HG02981 (cell line): Measurements from ENCODE around the gene MFSD2A.
A peak's percentile ranks its signal among the peaks of the same experiment; 100 is the strongest.
"Not testable (repeated sequence)": the region's sequence is repeated elsewhere in the genome, so short reads cannot be mapped to it uniquely, and the experiment has no call there.

Experiments
- ATAC-seq: cut with Tn5 transposase; IDR thresholded peaks from one replicate; pipeline ENCODE4 v1.9.1; 2021; ENCODE audit warnings: mild to moderate bottlenecking, moderate library complexity; ENCODE audit not compliant: unreplicated experiment

MFSD2A gene

DNA sequence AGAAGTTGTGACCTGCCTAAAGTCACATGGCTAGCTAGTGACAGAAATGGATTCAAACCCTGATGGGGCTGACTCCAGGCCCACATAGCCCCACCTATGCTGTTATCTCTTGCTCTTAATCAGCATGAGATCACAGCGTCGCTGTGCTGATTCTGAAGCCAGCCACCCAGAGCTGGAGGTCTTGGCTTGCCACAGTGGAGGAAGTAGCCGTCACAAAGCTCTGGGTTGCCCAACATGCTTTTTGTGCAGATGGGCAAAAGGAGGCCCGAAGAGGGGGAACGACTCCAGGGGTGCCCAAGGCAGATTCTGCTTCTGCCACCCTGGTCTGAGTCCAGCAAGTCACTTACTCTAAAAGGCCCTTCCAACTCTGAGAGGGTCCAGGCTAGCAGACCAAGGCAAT lies 14.7 kb upstream of the MFSD2A start:
- ATAC-seq: no peak

- ATAC-seq: no peak
Observed at GRCh38 chr1:39940980-39941871, 13.7 kb upstream of the MFSD2A start.

DNA sequence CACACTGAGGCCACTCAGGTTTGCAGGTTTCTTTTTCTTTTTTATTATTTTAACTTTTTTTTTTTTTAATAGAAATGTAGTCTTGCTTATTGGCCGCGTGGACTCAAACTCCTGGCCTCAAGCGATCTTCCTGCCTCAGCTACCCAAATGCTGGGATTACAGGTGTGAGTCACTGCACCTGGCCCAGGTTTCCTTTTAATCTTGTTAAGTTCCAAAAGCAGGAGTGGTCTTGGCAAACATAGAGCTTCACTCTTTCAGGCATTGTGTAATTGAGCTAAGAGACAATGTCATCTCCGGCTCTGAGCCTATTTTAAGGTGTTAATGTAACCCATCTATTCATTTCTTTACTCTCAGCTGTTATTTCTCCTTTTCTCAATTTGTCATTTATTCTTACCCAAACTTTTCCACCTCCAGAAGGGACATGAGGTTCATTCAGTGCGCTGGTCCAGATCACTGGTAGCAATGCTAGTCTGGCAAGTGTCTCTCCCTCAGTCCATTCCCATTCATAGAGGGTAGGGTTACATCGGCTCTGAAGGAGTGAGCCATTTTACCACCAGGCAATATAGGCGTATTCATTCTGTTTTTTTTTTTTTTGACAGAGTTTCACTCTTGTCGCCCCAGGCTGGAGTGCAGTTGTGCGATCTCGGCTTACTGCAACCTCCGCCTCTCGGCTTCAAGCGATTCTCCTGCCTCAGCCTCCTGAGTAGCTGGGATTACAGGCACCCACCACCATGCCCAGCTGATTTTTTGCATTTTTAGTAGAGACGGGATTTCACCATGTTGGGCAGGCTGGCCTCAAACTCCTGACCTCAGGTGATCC lies 11.3 kb upstream of the MFSD2A start:
- ATAC-seq: no peak

GRCh38 chr1:39944410-39945112 lies 10.4 kb upstream of the MFSD2A start:
- ATAC-seq: no peak

DNA sequence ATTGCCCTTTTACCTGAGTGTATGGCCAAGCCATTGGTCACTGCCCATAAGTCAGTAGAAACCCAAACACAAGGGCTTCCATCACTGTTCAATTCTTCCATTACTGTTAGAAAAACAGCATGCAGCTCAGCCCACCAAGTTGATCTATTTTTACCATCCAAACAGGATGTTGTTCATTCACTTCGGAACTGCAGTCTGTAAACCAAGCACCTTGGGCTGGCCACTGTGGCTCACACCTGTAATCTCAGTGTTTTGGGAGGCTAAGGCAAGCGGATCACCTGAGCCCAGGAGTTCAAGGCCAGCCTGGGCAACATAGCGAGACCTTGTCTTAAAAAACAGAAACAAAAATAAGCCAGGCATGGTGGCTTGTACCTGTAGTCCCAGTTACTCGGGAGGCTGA lies 8.7 kb upstream of the MFSD2A start:
- ATAC-seq: no peak

DNA sequence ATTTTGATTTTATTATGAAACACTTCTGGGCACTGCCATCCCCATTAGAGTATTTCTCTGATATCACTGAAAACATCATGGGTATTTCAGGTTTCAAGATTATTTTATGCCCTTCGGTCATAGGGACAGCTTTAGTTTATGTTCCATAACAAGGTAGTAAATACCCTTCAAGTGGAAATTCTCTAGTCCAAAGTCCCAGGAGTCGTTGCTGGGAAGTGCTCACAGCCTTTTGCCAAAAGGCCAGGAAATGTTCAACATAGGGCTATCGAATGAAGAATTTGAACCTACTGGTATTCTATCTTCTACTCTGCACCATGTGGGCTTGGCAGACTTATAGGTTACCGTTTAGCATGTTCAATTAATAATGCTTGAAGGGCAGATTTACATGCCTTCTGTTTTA lies 7.7 kb upstream of the MFSD2A start:
- no peak for ATAC-seq

DNA sequence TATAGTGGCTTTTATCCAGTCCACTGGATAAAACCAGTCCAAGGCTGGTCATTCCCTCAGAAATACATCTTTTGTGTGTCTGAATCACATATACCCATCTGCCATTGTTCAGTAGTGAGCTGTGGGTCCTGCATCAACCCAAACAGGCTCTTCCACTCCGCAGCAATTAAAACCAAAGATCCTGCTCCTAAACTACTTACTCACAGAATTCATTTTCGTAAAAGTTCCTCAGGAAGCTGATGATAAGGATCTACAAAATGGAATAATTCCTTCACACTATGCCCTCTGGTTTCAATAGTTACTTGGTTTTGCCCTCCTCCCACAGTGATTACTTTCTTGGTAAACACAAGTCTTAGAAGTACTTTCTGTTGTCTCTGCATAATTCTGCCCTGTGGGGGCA lies 5.1 kb upstream of the MFSD2A start:
- no peak for ATAC-seq

DNA sequence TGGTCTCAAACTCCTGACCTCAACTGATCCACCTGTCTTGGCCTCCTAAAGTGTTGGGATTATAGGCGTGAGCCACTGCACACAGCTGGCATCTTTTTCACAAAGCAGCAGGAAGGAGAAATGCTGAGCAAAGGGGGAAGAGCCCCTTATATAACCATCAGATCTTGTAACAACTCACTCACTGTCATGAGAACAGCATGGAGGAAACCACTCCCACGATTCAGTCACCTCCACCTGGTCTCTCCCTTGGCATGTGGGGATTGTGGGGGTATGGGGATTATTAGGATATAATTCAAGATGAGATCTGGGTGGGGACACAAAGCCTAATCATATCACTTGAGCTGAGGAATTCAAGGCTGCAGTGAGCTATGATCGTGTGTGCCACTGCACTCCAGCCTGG lies 3.0 kb upstream of the MFSD2A start:
- ATAC-seq: no peak

- ATAC-seq: no peak
Observed at GRCh38 chr1:39952359-39953110, 2.4 kb upstream of the MFSD2A start.

DNA sequence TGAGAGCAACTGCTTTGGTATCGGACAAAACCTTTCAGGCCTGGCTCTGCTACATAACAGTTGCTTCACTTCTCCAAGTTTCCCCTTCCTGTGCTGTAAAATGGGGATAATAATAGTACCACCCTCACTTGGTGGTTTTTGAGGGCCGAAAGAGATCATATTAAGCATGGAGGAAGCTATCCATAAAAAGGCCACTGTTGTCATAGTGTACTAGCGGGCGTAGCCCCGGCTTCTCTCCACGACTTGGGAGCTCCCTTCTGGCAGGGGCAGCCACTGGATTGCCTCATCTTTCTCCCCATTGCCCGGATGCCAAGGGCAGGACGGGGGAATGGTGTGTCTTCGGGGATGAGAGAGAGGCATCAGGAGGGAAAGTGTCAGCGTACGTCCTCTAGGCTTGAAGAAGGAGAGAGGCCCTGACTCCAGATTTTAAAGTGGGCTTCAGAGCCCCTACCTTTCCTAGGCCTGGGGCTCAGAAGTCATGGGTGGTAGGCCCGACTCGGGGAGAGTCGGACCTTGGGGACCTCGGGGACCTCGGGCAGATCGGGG lies 548 bp upstream of the MFSD2A start:
- no peak for ATAC-seq

GRCh38 chr1:39955547-39956539 lies 898 bp downstream of the MFSD2A start:
- ATAC-seq: peak; percentile 31

- ATAC-seq: no peak
Observed at GRCh38 chr1:39957299-39958015, 2.5 kb downstream of the MFSD2A start.

DNA sequence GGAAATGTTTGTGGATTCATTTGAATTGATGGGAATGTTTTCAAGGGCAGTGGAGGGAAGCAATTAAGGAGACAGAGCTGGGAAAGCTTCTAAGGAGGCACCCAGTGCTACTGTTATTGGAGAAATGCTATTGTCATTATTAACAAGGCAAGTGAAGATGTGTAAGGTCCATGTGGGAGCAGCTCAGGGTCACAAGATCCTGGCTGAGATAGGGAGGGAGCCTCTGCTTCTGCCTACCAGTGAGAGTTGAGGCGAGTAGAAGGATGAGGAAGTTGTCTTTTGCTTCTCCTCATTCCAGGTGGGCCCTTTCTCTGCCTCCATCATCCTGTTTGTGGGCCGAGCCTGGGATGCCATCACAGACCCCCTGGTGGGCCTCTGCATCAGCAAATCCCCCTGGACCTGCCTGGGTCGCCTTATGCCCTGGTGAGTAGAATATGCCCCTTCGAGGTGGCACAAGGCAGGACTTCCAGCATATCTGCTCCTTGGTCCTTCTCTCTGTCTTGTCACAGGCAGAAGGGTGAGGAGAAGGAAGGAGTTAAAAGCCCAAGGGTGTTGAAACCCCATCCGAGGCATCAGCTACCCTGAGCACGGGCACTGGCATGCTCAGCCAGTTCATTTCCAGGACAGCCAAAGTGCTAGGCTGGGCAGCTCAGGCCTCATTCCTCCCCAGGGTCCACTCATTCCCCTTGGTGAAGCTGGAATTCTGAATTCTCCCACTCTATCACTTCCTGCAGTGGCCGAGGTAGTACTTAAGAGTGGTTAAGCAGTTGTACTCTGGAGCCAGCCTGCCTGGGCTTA lies 3.7 kb downstream of the MFSD2A start:
- no peak for ATAC-seq

GRCh38 chr1:39959651-39960333 lies 4.8 kb downstream of the MFSD2A start:
- ATAC-seq: no peak

DNA sequence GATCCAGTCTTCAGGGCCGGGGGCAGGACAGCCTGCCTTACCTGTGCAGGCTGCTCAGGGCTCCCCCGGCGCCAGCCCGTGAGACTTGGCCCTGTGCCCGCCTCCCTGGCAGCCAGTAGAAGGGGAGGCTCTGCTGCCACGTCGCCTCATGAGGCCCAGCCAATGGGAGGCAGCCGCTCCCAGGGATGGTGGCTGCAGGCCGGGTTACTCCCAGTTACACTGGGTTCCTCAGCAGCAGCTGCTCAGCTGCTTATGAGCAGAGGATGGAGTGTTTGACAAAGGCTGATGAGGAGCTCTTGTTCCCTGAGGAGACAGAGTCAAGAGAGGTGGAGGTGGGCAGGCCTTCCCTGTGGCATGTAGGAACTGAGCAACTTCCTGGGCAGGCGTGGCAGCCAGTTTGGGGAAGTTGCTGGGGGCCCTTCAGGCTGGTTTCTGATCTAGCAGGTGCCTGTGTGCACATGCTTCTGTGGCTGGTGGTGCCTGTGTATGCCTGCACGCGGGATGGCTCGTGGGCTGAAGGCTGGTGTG lies 5.5 kb downstream of the MFSD2A start:
- ATAC-seq: peak; percentile 45

DNA sequence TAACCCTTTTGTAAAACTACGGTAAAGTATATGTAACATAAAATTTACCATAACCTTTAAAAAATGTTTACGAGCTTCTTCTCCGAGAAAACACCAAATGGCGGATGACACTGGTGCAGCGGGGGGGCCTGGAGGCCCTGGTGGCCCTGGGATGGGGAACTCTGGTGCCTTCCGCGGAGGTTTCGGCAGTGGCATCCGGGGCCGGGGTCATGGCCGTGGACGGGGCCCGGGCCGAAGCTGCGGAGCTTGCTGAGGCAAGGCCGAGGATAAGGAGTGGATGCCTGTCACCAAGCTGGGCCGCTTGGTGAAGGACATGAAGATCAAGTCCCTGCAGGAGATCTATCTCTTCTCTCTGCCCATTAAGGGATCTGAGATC lies 7.5 kb downstream of the MFSD2A start:
- no peak for ATAC-seq

GRCh38 chr1:39962964-39963363 lies 8.0 kb downstream of the MFSD2A start:
- not testable (repeated sequence) for ATAC-seq
